ENCODE measurements around the gene DOCK4.

The DOCK4 gene

DNA sequence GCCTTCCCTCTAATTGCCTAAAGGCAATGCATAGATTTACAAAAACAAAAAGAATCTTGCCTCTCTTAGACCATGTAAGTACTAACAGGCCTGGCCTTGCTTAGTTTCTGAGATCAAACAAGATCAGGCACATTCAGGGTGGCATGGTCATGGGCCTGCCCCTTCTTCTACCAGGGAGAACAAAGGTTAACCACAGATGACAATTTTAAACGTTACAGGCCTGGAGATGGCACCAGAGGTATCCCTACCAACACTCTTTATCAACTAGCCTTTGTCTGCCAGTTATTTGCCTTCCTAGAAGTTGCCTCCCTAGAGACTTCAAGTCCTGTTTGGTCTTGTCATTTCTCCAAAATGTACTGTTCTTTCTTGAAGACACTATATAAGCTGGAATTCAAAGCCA lies 252.6 kb downstream of the DOCK4 start:
- TF ChIP-seq EZH2phosphoT487 (IDR thresholded peaks at IDR 0.05; ENCODE audit: borderline replicate concordance) (no peak), CTCF (conservative IDR thresholded peaks at IDR 0.05; ENCODE audit: low read length) (peak; percentile 40)
- Histone ChIP-seq H3K4me3 (ENCODE audit: low read length, poor library complexity, severe bottlenecking) (no peak overlapping the region), H3K4me2 (ENCODE audit: low read depth, low read length, poor library complexity, severe bottlenecking) (no peak overlapping the region), H4K20me1 (ENCODE audit: insufficient read depth, low read length, poor library complexity, severe bottlenecking) (no peaks in the 10 kb centered on the region), H3K9me3 (ENCODE audit: insufficient read depth, low read depth, low read length) (no peaks in the 10 kb centered on the region), H3K4me1 (ENCODE audit: insufficient read depth, low read length, poor library complexity, severe bottlenecking) (peaks cover 4% of the 10 kb centered on the region), H3K9me2 (replicated peaks; ENCODE audit: low read depth, low read length) (no peaks in the 10 kb centered on the region), H3K36me3 (ENCODE audit: insufficient read depth, low read length) (no peaks in the 10 kb centered on the region), H3K79me2 (ENCODE audit: insufficient read depth, low read length) (no peaks in the 10 kb centered on the region), H3F3A (ENCODE audit: low read depth) (no peaks in the 10 kb centered on the region), H2AFZ (ENCODE audit: low read length) (peak overlapping the region; percentile 50), H3K9ac (ENCODE audit: low read depth, low read length, poor library complexity, severe bottlenecking) (peak overlapping the region; percentile 34), H3K27me3 (ENCODE audit: insufficient read depth, low read length, poor library complexity, severe bottlenecking) (no peaks in the 10 kb centered on the region)

GRCh38 chr7:111952783-111953182 lies 253.4 kb downstream of the DOCK4 start:
- Histone ChIP-seq H3K9me2 (replicated peaks; ENCODE audit: low read depth, low read length) (no peaks in the 10 kb centered on the region), H3K9me3 (ENCODE audit: insufficient read depth, low read depth, low read length) (no peaks in the 10 kb centered on the region), H2AFZ (ENCODE audit: low read length) (no peak overlapping the region), H3K36me3 (ENCODE audit: insufficient read depth, low read length) (no peaks in the 10 kb centered on the region), H3F3A (ENCODE audit: low read depth) (no peaks in the 10 kb centered on the region), H3K4me3 (ENCODE audit: low read length, poor library complexity, severe bottlenecking) (no peak overlapping the region), H3K4me2 (ENCODE audit: low read depth, low read length, poor library complexity, severe bottlenecking) (no peak overlapping the region), H3K4me1 (ENCODE audit: insufficient read depth, low read length, poor library complexity, severe bottlenecking) (peaks cover 4% of the 10 kb centered on the region), H3K27me3 (ENCODE audit: insufficient read depth, low read length, poor library complexity, severe bottlenecking) (no peaks in the 10 kb centered on the region), H4K20me1 (ENCODE audit: insufficient read depth, low read length, poor library complexity, severe bottlenecking) (no peaks in the 10 kb centered on the region), H3K9ac (ENCODE audit: low read depth, low read length, poor library complexity, severe bottlenecking) (no peak overlapping the region), H3K79me2 (ENCODE audit: insufficient read depth, low read length) (no peaks in the 10 kb centered on the region)
- TF ChIP-seq CTCF (conservative IDR thresholded peaks at IDR 0.05; ENCODE audit: low read length) (no peak), EZH2phosphoT487 (IDR thresholded peaks at IDR 0.05; ENCODE audit: borderline replicate concordance) (no peak)

GRCh38 chr7:111951052-111951451 lies 255.1 kb downstream of the DOCK4 start:
- Histone ChIP-seq H3K4me3 (ENCODE audit: low read length, poor library complexity, severe bottlenecking) (no peak overlapping the region), H3K9me2 (replicated peaks; ENCODE audit: low read depth, low read length) (no peaks in the 10 kb centered on the region), H3K27me3 (ENCODE audit: insufficient read depth, low read length, poor library complexity, severe bottlenecking) (no peaks in the 10 kb centered on the region), H3K4me1 (ENCODE audit: insufficient read depth, low read length, poor library complexity, severe bottlenecking) (peaks cover 4% of the 10 kb centered on the region), H3K9me3 (ENCODE audit: insufficient read depth, low read depth, low read length) (no peaks in the 10 kb centered on the region), H3K4me2 (ENCODE audit: low read depth, low read length, poor library complexity, severe bottlenecking) (no peak overlapping the region), H4K20me1 (ENCODE audit: insufficient read depth, low read length, poor library complexity, severe bottlenecking) (no peaks in the 10 kb centered on the region), H2AFZ (ENCODE audit: low read length) (no peak overlapping the region), H3K36me3 (ENCODE audit: insufficient read depth, low read length) (no peaks in the 10 kb centered on the region), H3F3A (ENCODE audit: low read depth) (no peaks in the 10 kb centered on the region), H3K9ac (ENCODE audit: low read depth, low read length, poor library complexity, severe bottlenecking) (no peak overlapping the region), H3K79me2 (ENCODE audit: insufficient read depth, low read length) (no peaks in the 10 kb centered on the region)
- TF ChIP-seq CTCF (conservative IDR thresholded peaks at IDR 0.05; ENCODE audit: low read length), result no peak
- no peak for TF ChIP-seq EZH2phosphoT487 (IDR thresholded peaks at IDR 0.05; ENCODE audit: borderline replicate concordance)
